Osteoblast (primary cell): ENCODE measurements around the gene PTGES. TPM values are rescaled to one million over a fixed set of nuclear protein-coding genes. Genes with fewer than 3 reads are reported as not detected.
"Not testable (repeated sequence)": the region's sequence is repeated elsewhere in the genome, so short reads cannot be mapped to it uniquely, and the experiment has no call there.

Experiments
- DNase-seq: peaks from one replicate; pipeline ENCODE4 v3.0.0; 2011; ENCODE audit warnings: low spot score, mixed read lengths; ENCODE audit not compliant: insufficient read length; ENCODE audit errors: missing footprints
- H2AFZ ChIP-seq: 2 replicates; pipeline ENCODE4 v1.6.0; 2011; ENCODE audit warnings: mild to moderate bottlenecking, low read length
- H3K27ac ChIP-seq: 2 replicates; pipeline ENCODE4 v1.5.1; 2011; ENCODE audit warnings: mild to moderate bottlenecking, low read depth, low read length, moderate library complexity
- H3K27me3 ChIP-seq: 2 replicates; pipeline ENCODE4 v1.6.0; 2012; ENCODE audit warnings: mild to moderate bottlenecking, control low read depth, inconsistent platforms, low read length, moderate library complexity; ENCODE audit not compliant: insufficient read depth
- H3K36me3 ChIP-seq: 2 replicates; pipeline ENCODE4 v1.5.1; 2011; ENCODE audit warnings: mild to moderate bottlenecking, low read length, control low read depth, moderate library complexity; ENCODE audit not compliant: insufficient read depth
- H3K4me1 ChIP-seq: 2 replicates; pipeline ENCODE4 v1.5.1; 2011; ENCODE audit warnings: mild to moderate bottlenecking, low read length, control low read depth, moderate library complexity; ENCODE audit not compliant: insufficient read depth
- H3K4me2 ChIP-seq: 2 replicates; pipeline ENCODE4 v1.6.0; 2011; ENCODE audit warnings: mild to moderate bottlenecking, low read length; ENCODE audit not compliant: insufficient read depth
- H3K4me3 ChIP-seq: fragments of 200-600 bp; sonication (generic); 3 replicates; pipeline ENCODE4 v1.5.1; 2012; ENCODE audit warnings: mild to moderate bottlenecking, low read length, inconsistent platforms; ENCODE audit not compliant: insufficient read depth
- H3K79me2 ChIP-seq: 2 replicates; pipeline ENCODE4 v1.6.0; 2012; ENCODE audit warnings: mild to moderate bottlenecking, low read length, control low read depth, inconsistent platforms; ENCODE audit not compliant: insufficient read depth
- H3K9me3 ChIP-seq: 2 replicates; pipeline ENCODE4 v1.5.1; 2011; ENCODE audit warnings: low read depth, low read length, control low read depth
- H4K20me1 ChIP-seq: 2 replicates; pipeline ENCODE4 v1.6.0; 2012; ENCODE audit warnings: mild to moderate bottlenecking, low read length, control low read depth; ENCODE audit not compliant: insufficient read depth
- CTCF ChIP-seq: IDR thresholded peaks from 2 replicates; pipeline ENCODE4 v1.5.1; 2011; ENCODE audit warnings: mild to moderate bottlenecking, low read depth, low read length, moderate library complexity; ENCODE audit errors: extremely low read depth
- total RNA-seq: library from RNA; depleted of rRNA; stranded (reverse); fragments of >200 nt; gene quantifications from 2 replicates; pipeline ENCODE4 v1.2.3, GENCODE V29; 2012

Gene PTGES
- total RNA-seq, 1 donor: 70.9 TPM

DNA sequence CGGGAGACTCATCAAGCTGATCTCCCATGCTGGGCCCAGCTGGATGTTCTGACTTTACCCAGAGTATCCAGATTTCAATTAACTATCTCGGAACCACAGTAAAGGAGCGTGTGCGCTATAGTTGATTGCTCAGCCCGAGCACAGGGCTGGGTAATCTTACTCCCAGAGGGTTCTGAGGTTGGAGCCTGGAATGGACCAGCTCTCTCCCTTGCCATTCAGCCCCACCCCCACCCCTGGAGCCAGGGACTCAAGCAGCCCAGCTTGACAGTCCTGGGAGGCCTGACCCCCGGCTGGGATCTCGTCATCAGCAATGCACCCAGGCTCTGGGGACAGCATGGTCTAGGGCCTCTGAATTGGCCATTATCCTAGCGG, 23.7 kb upstream of the PTGES start:
- H3K4me1 ChIP-seq: peaks cover 25% of the 10 kb centered on the region
- peak; percentile 85 for DNase-seq
- H3K27me3 ChIP-seq: no peaks in the 10 kb centered on the region
- peak overlapping the region; percentile 87 for H2AFZ ChIP-seq
- H3K36me3 ChIP-seq: no peaks in the 10 kb centered on the region
- no peaks in the 10 kb centered on the region for H3K9me3 ChIP-seq
- H4K20me1 ChIP-seq: no peaks in the 10 kb centered on the region
- TF ChIP-seq CTCF: no peak
- peak overlapping the region; percentile 62 for H3K4me3 ChIP-seq
- H3K79me2 ChIP-seq: no peaks in the 10 kb centered on the region
- peak overlapping the region; percentile 97 for H3K27ac ChIP-seq
- peak overlapping the region; percentile 75 for H3K4me2 ChIP-seq

DNA sequence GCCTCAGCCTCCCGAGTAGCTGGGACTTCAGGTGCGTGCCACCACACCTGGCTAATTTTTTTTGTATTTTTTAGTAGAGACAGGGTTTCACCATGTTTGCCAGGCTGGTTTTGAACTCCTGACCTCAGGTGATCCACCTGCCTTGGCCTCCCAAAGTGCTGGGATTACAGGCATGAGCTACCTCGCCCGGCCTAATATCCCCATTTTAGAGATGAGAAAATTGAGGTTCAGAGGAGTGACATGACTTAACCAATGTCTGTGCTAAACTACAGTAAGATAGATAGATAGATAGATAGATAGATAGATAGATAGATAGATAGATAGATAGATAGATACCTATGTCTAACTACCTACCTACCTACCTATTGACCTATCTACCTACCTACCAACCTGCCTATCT, 23.3 kb upstream of the PTGES start:
- not testable (repeated sequence) for H3K4me3 ChIP-seq, H3K9me3 ChIP-seq, DNase-seq, H3K36me3 ChIP-seq, H2AFZ ChIP-seq, H3K79me2 ChIP-seq, H4K20me1 ChIP-seq, H3K27me3 ChIP-seq
- H3K4me1 ChIP-seq: peaks cover 25% of the 10 kb centered on the region
- peak overlapping the region; percentile 97 for H3K27ac ChIP-seq
- H3K4me2 ChIP-seq: peak overlapping the region; percentile 75

- DNase-seq: no peak
- no peaks in the 10 kb centered on the region for H3K79me2 ChIP-seq
- H3K36me3 ChIP-seq: no peaks in the 10 kb centered on the region
- no peak overlapping the region for H3K27ac ChIP-seq
- H3K4me2 ChIP-seq: no peak overlapping the region
- H3K4me1 ChIP-seq: peaks cover 25% of the 10 kb centered on the region
- H2AFZ ChIP-seq: no peak overlapping the region
- no peak overlapping the region for H3K4me3 ChIP-seq
- no peaks in the 10 kb centered on the region for H4K20me1 ChIP-seq
- TF ChIP-seq CTCF: no peak
- no peaks in the 10 kb centered on the region for H3K27me3 ChIP-seq
- no peaks in the 10 kb centered on the region for H3K9me3 ChIP-seq
Measured at GRCh38 chr9:129775448-129775798, 22.6 kb upstream of the PTGES start.

- Histone ChIP-seq H3K4me1 (peaks cover 25% of the 10 kb centered on the region), H3K4me3 (no peak overlapping the region), H3K27ac (no peak overlapping the region), H4K20me1 (no peaks in the 10 kb centered on the region), H3K36me3 (no peaks in the 10 kb centered on the region), H3K27me3 (no peaks in the 10 kb centered on the region), H3K79me2 (no peaks in the 10 kb centered on the region), H2AFZ (no peak overlapping the region), H3K9me3 (no peaks in the 10 kb centered on the region), H3K4me2 (no peak overlapping the region)
- DNase-seq: no peak
- no peak for TF ChIP-seq CTCF
Measured at GRCh38 chr9:129774791-129775447, 22.1 kb upstream of the PTGES start.
